ENCODE results near the gene MT2A.

- TF ChIP-seq, protein P1, sequence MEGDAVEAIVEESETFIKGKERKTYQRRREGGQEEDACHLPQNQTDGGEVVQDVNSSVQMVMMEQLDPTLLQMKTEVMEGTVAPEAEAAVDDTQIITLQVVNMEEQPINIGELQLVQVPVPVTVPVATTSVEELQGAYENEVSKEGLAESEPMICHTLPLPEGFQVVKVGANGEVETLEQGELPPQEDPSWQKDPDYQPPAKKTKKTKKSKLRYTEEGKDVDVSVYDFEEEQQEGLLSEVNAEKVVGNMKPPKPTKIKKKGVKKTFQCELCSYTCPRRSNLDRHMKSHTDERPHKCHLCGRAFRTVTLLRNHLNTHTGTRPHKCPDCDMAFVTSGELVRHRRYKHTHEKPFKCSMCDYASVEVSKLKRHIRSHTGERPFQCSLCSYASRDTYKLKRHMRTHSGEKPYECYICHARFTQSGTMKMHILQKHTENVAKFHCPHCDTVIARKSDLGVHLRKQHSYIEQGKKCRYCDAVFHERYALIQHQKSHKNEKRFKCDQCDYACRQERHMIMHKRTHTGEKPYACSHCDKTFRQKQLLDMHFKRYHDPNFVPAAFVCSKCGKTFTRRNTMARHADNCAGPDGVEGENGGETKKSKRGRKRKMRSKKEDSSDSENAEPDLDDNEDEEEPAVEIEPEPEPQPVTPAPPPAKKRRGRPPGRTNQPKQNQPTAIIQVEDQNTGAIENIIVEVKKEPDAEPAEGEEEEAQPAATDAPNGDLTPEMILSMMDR (conservative IDR thresholded peaks at IDR 0.05; ENCODE audit: low read depth, low read length): no peak
- TF ChIP-seq RFX5 (IDR thresholded peaks at IDR 0.05; ENCODE audit: low read depth, low read length): no peak
- no peak; the same call in 1 of the 2 replicates for TF ChIP-seq POLR2A (IDR thresholded peaks at IDR 0.05; ENCODE audit: low read depth, low read length)
- no peak for TF ChIP-seq RAD21 (IDR thresholded peaks at IDR 0.05; ENCODE audit: low read length)
- no peak for TF ChIP-seq RCOR1 (IDR thresholded peaks at IDR 0.05; ENCODE audit: insufficient replicate concordance, low read length)
- TF ChIP-seq BHLHE40 (IDR thresholded peaks at IDR 0.05; ENCODE audit: low read depth, low read length): no peak
- TF ChIP-seq CEBPB (IDR thresholded peaks at IDR 0.05; ENCODE audit: low read depth, low read length): no peak
- TF ChIP-seq FOS (IDR thresholded peaks at IDR 0.05; ENCODE audit: low read depth, low read length): no peak
Observed at GRCh38 chr16:56611281-56611833, 3.0 kb downstream of the MT2A start.
